GM19238 (cell line): ENCODE results near the gene RAMP2.
A peak's percentile ranks its signal among the peaks of the same experiment; 100 is the strongest.
"Not testable (repeated sequence)": the region's sequence is repeated elsewhere in the genome, so short reads cannot be mapped to it uniquely, and the experiment has no call there.

Experiments used
- DNase-seq: peaks from one replicate; pipeline ENCODE4 v3.0.0; 2011; ENCODE audit warnings: low spot score; ENCODE audit not compliant: insufficient read length

RAMP2 gene, protein sequence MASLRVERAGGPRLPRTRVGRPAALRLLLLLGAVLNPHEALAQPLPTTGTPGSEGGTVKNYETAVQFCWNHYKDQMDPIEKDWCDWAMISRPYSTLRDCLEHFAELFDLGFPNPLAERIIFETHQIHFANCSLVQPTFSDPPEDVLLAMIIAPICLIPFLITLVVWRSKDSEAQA

DNA sequence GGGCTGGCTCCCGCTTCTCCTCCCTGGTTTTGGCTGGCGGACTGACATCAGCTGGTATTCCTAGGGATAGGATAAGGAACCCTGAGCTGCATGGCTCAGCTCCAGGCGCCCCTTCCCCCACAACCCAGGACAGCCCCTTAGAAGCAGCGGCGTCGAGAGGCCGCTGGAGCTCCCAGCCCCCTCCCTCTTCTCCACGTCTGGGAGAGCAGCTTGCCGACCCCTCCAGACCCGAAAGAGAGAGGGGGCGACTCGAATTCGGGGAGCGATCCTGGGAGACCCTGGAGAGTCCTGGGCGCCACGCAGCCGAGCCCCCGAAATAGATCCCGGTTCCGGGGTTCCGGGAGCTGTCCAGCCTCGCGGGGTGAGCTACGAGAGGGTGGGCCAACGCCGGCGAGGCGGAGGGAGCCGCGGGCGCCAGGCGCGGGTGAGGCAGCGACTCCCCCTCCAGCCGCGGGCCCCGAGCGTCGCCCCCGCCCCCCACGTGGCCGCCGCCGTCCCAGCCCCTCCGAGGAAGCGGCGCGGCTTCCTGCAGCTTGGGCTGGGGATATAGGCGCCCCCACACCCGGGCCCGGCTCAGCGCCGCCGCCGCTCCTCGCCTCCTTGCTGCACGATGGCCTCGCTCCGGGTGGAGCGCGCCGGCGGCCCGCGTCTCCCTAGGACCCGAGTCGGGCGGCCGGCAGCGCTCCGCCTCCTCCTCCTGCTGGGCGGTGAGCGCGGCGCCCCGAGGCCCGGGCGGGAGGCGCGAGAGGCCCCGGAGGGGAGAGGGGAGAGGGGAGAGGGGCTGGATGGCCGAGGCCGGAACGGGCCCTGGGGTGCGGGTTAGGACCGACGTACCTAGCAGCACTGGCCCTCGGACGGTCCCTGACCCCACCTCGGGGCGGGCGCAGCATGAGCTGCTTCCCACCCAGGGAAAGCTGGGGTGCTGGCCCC, at the start of gene RAMP2:
TSS of gene RAMP2 (plus strand) at position 576 of the 930 bp plus-strand sequence. CDS start at position 611, 35 bp downstream.
- DNase-seq = no peak

DNA sequence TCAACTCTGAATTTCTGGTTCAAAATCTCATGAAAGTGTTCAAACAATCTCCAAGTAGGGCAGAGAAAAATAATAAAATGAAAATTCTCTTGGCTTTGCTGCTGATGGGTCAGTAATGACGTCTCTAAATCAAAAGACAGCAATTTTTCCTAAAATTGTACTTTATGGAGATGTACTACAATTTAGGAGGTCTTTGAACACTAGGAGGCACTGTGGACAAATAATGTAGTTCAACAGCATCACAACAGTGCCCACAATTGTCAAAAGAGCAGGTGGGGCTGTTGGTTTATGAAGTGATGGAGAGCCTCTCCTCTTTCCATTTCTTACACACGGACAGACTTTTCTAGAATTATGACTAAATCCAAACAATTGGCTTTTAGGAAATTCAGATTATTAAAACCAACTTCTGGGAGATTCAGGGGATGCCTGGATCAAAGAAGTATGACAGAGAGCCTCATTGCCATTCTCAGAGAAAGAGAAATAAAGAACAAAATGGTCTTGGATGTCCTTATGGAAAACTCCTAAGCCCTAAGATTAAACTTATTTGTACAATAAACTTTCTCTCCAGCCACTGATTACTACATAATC, 39.9 kb upstream of the RAMP2 start:
- DNase-seq = peak; percentile 36

DNA sequence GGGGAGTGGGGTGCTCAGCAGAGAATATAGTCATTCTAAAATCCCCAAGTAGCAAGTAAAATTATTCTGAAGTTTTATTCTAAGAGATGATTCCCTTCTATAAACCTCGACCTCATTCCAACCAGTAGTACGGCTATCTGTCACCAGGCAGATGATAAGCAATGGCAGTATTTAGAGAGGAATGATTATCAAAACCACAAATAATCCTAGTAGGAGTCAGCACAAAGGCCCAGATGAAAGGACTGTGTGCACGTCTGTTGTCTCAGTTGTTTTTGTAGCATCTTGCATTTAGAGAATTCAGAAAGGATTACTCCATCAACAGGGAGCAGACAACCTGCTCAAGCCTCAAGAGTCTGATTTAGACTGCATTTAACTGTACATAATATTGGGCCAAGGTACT, 37.4 kb upstream of the RAMP2 start:
- DNase-seq = no peak

DNA sequence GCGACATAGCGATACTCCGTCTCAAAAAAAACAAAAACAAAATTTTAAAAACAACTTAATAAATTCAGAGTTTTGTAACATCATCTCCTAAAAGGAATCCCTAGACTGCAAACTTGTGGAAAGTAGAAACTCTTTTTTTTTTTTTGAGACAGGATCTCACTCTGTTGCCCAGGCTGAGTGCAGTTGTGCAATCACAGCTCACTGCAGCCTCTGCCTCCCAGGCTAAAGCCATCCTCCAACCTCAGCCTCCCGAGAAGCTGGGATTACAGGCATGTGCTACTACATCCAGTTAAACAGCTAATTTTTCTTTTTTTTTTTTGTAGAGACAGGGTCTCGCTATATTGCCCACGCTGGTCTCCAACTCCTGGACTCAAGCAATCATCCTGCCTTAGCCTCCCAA, 35.9 kb upstream of the RAMP2 start:
- no peak for DNase-seq

DNA sequence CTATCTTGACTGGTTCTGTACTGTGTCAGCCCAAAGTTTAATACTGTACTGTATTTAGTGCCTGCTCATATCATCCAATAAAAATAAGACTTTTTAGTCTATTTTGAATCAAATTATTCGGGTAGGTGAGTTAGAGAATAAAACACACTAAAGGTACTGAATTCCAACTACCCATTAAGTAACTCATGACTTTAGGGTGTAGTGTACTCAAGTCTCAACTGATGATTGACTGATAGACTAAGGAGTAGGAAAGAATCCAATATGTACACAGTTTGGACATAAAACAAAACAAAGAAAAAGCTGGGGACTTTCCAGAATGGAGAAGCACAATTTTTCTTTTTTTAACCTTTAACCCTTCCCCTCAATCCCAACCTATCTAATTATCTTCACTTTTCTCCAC, 20.3 kb upstream of the RAMP2 start:
- DNase-seq = no peak

DNA sequence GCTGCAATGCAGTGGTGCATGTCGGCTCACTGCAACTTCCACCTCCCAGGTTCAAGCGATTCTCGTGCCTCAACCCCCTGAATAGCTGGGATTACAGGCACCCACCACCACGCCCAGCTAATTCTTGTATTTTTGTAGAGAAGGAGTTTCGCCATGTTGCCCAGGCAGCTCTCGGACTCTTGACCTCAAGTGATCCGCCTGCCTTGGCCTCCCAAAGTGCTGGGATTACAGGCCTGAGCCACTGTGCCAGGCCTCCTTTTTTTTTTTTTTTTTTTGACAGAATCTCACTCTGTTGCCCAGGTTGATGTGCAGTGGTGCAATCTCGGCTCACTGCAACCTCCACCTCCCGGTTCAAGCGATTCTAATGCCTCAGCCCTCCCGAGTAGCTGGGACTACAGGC, 18.1 kb upstream of the RAMP2 start:
- not testable (repeated sequence) for DNase-seq

DNA sequence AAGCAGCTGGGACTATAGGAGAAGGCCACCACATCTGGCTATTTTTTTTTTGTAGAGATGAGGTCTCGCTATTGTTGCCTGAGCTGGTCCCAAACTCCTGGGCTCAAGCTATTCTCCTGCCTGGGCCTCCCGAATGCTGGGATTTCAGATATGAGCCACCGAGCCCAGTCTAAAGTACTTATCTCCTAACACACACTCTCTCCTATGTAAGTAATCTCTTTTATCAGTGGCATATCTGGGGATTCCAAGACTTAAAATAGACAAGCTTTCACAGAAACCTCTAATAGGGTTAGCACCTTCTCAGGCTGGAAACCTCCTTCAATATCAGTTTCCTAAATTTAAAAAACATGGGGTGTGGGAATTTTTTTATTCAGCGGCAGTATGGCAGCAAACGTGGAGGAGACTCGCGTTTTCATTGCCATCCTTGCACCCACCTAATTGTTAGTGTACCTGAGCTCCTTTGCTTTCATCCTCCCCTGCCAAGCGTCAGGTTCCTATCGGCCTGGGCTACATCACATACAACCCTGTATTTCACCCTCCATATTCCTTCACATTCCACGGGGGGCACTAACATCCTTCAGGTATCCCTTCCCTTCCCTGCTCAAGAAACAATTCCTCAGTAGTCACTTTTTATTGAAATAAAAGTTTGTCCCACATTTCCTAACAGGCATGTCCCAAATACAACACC, 17.3 kb upstream of the RAMP2 start:
- no peak for DNase-seq

DNA sequence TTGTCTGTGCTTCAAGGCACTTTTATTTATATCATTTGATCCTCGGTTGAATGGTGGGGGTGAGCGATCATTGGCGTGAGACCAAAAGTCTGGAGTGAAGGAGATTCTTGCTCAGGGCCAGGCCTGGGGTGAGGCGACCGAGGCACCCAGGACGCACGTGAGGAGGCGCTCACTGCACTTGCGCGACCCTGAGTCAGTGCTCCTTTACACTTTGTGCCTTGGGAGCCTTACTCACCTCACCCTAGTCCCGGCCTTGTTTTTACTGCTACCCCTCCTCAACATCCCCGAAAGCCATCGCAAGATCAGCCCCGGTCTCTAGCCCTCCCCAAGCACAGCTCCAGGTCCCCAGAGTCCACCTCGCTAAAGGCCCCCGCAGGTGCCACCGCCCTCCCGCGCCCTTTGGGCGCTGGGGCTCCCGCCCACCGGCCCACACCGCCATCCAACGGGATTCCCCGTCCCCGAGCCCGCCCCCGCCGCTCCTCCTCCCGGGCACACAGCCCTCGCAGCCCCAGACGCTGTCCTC, 16.7 kb upstream of the RAMP2 start:
- peak; percentile 45 for DNase-seq

DNA sequence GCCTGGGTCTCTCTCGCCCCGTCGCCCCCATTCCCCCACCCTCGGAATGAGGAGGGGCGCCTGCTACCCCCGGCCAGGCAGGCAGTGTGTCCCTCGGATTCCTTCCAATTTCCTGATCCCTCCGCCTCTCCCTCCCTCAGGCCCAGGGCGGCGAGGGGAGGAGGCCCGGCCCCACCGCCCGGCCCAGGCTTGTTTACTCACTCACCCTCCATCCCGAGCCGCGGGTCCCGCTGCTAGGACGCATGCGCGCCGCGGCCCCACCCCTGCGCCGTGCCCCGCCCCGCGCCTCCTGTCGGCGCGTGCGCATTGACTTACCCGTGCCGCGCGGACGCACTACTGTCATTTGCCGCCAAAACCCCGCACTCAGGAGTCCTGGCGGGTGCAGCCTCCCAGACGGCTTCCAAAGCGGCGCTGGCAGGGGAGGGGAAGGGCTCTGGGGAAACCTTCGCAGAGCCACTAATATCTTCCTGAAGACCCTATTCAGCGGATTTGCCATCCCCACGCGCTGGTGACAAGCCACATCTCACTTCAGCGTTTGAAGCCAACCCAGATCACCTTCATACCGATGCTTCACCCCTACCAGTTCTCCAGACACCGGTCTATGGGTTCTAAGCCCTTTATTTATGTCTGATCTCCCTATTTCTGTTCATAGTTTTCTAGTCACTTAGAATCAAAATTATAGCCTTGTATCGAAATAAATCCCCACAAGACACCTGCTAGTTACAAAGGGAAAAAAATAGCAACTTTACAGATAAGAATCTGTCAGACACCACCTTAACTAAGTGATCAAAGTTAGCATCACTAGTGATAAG, 16.0 kb upstream of the RAMP2 start, which contains the start of gene EZH1:
TSS of gene EZH1 (minus strand) at position 235 of the 812 bp plus-strand sequence. CDS start 16,099 bp downstream, outside the sequence.
- DNase-seq = peak; percentile 99

DNA sequence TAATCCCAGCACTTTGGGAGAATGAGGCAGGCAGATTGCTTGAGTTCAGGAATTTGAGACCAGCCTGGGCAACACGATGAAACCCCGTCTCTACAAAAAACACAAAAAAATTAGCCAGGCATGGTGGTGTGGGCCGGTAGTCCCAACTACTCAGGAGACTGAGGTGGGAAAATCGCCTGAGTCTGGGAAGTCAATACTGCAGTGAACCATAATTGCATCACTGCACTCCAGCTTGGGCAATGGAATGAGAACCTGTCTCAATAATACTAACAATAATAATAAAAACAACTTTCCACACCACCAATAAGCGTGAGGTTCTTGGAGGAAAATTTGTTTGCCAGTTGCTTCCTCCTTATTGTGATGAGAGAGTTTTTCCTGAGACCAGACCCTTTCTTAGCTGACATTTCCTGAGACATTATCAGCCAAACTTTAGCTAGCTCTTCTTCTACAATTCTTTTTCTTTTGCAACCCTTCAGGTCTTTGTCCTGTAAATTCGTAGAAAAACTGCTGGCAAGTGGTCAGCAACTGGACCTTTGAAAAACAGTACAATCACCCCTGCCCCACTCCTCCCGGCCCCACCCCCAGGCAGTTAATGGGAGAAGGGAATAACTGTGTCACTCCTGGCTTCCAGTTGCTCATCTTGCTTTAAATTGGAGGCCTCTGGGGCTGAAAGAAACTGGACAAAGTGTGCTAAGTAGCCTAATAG, 12.7 kb upstream of the RAMP2 start:
- DNase-seq = no peak

DNA sequence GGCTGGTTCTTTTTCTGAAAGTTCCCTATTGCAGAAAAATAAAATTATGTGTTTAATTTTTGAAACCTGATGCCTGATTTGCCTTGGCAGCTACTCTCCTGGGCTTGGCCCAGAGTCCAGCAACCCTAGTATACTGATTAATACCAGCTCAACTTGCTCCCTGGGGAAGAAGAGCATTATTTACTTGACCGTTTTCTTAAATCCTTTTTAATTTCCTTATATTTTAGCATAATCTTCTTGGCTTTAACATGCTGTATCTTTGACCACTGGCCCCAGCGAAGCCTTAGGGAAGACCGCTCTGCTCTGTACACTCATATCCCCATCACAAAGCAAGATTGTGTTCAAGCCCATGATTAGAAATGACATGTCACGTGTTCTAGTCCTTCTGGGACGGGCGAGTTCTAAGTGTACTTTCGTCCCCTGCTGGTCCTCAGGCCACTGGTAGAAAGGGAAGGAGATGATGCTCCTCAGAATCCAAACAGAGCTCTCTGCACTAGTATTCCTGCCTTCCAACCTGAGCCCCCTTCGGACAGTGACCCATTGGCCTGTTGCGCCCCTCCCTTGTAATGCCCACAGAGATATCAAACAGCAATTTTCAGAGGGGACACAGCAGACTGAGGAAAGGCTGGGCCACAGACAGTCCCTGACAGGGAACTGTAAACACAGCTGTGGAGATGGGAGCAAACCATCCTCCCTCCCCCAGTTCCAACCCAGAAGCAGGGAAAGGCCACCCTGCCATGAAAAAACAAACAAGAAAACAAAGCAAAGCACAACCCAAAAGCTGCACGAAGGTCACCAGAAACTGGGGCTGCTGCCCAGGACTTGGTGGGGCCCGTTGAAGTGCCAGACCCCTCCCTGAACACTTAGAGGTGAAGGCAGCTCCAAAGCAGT, 11.9 kb upstream of the RAMP2 start:
- DNase-seq = no peak

DNA sequence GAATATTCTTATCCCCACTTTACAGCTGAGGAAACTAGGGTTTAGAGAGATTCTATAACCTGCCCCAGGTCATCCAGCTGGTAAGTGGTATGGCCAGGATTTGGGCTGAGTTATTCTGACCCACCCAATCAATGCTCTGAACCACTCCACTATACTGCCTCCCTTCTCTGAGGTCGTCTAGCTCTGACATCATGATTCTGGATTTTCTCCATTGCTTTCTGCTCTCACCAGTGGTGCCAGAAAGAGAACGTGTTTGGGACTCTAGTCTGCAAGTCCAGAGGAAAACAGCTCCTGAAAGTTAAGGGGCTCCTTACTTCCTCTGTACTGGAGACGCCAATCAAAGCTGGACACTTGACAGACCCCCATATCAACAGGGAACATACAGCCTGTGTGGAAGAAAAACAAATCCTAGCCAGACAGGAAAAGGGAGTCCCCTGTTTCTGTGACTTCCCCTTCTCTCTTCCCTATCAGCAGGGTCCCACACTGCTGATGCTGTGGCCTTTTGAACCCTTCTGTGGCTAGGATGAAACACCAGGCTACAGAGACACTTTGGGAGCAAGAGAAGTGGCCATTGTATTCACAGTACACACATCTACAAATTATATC, 10.2 kb upstream of the RAMP2 start:
- no peak for DNase-seq

DNA sequence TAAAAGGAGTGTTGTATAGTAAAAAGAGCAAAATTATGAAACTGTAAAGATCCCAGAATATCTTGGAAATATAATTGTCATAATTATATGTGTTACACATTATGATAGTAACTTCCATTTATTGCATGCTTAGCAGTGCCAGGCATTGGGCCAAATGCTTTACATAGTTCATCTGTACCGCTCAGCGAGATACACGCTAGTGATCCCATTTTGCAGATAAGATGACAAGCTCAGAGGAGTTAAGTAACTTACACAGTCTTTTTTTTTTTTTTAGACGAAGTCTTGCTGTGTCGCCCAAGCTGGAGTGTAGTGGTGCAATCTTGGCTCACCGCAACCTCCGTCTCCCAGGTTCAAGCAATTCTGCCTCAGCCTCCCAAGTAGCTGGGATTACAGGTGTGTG, 9.4 kb upstream of the RAMP2 start:
- no peak for DNase-seq

DNA sequence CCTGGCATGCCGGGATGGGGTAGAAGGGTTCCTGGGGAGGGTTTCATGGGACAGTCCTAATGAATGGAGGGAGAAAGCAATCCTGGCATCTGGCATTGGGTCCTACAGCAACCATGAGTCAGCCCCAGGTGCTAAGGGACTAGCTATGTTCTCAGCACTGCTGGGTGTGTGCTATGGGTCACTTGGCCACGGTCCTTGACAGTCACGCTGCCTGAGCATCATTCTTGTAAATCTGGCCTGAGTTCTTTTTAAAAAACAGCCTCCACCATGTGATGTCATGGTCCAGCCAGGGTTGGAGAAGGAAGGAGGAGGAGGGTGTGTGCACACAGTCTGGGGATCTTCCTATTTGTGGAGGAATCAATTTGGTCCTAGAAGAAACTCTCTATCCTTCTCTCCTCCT, 6.2 kb upstream of the RAMP2 start:
- no peak for DNase-seq

DNA sequence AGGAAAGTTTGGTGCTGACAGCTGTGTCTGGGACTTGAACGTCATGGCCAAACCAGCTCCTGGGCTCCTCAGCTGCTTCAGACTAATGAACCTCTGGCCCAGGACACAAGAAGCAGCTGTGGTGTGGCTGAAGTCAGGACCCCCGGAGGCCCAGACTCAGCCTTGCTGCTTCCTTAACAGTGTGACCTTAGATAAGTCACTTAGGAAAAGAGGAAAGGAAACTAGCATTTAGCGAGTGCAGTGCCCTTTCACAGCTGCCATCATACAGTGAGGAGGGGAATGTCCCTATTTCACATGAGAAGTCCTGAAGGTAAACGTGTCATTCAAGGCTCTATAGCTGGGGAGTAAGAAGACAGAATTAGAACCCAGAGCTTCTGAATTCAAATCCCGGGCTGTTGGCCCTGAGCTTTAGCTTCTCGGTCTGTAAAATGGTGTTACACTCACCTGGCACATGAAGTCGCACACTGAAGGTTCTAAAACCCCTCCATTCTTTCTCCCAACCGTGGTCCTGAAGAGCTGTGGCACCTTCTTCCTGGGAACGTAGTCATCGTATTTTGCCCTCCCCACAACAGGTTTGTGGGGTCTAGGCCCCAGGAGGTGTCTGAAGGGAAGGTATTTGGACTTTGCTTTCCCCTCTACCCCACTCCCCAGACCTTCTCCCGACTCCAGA, 910 bp upstream of the RAMP2 start:
- DNase-seq = no peak

DNA sequence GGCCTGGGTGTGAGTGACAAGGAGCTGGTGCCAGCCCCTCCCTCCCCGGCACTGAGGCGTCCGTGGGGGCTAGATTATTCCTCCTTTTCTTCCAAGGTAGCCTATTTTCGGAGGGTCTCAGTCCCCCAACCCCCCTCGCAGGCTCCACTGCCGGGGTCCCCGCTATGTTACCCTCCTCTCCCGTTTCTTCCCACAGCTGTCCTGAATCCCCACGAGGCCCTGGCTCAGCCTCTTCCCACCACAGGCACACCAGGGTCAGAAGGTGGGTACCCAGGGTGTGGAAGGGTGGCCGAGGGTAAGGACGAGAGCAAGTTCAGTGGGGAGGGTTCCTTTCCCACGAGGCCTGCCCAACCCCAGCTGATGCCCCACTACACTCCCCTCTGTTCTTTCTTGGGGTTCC, 611 bp downstream of the RAMP2 start:
- DNase-seq = no peak

DNA sequence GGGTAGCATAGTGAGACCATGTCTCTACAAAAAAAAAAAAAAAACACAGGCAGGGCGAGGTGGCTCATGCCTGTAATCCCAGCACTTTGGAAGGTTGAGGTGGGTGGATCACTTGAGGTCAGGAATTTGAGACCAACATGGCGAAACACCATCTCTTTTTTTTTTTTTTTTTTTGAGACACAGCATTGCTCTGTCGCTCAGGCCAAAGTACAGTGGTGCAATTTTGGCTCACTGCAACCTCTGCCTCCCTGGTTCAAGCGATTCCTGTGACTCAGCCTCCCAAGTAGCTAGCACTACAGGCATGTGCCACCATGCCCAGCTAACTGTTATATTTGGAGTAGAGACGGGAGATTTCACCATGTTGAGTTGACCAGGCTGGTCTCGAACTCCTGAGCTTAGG, 5.1 kb downstream of the RAMP2 start:
- DNase-seq = no peak

DNA sequence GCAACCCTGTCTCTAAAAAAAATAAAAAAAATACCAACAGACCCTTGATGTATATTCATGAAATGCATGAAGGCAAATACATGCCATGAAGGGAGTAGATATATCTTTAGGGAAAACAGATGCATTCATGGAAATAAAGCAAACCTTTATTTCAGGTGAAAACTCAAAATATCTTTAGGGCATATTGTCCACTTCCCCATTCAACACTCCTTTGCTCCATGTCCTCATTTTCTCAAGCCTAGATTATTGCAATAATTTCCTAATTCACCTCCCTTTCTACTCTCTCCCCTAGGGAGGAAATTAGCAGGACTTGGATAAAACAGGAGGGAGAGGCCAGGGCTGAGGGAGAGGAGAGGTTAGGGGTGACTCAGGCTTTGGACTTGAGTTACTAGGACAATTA, 6.5 kb downstream of the RAMP2 start:
- no peak for DNase-seq
